ENCODE measurements around the gene EPS8. TPM values are rescaled to one million over a fixed set of nuclear protein-coding genes. Genes with fewer than 3 reads are reported as not detected.
A peak's percentile ranks its signal among the peaks of the same experiment; 100 is the strongest.

Gene EPS8
- total RNA-seq, 6 experiments from 2014 or later, result 46.1 to 50.7 (median 46.6) TPM

DNA sequence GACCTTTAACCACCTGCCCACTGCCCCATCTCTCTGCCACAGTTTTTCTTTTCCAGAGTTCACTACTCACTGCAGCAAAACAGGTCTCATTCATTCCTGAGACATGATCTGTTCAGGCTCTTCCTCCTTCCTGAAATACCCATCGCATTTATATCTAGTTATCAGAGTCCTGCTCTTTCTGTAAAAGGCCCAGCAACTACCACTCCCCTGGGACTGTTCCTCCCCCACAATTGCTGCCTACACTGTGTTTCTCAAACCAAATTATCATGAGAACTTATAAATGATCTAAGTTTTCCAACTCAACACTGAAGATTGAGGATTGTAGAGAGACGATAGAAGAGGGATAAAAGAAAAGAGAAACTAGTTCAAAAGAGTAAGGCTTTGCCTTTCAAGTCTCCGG is 40.8 kb upstream of the EPS8 start:
- no peaks in the 10 kb centered on the region for H3K36me3 Mint-ChIP-seq (ENCODE audit: low read depth)
- TF ChIP-seq, protein P1, sequence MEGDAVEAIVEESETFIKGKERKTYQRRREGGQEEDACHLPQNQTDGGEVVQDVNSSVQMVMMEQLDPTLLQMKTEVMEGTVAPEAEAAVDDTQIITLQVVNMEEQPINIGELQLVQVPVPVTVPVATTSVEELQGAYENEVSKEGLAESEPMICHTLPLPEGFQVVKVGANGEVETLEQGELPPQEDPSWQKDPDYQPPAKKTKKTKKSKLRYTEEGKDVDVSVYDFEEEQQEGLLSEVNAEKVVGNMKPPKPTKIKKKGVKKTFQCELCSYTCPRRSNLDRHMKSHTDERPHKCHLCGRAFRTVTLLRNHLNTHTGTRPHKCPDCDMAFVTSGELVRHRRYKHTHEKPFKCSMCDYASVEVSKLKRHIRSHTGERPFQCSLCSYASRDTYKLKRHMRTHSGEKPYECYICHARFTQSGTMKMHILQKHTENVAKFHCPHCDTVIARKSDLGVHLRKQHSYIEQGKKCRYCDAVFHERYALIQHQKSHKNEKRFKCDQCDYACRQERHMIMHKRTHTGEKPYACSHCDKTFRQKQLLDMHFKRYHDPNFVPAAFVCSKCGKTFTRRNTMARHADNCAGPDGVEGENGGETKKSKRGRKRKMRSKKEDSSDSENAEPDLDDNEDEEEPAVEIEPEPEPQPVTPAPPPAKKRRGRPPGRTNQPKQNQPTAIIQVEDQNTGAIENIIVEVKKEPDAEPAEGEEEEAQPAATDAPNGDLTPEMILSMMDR (IDR thresholded peaks at IDR 0.05), result no peak
- H3K4me3 Mint-ChIP-seq, result peak overlapping the region; percentile 71
- H3K27ac Mint-ChIP-seq, result peak overlapping the region; percentile 88
- H3K27me3 Mint-ChIP-seq (ENCODE audit: insufficient read depth), result no peaks in the 10 kb centered on the region; the same call in 1 of the 2 replicates
- H3K4me1 Mint-ChIP-seq (ENCODE audit: low read depth), result peaks cover 30% of the 10 kb centered on the region
- peak; percentile 23 for DNase-seq
- H3K9me3 Mint-ChIP-seq, result no peaks in the 10 kb centered on the region

DNA sequence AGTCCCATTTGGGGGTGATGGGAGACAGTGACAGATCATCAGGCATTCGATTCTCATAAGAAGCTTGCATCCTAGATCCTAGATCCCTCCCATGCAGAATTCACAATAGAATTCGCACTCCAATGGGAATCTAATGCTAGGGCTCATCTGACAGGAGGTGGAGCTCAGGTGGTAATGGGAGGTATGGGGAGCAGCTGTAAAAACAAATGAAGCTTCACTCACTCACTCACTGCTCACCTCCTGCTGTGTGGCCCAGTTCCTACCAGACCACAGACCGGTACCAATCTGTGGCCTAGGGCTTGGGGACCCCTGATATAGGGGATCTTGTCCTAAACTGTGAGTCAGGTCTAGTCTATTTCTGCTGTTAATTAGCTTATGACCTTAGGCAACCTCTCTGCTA is 40.1 kb upstream of the EPS8 start:
- Mint-ChIP-seq H3K27ac (peak overlapping the region; percentile 88), H3K36me3 (ENCODE audit: low read depth) (no peaks in the 10 kb centered on the region), H3K4me3 (no peak overlapping the region), H3K27me3 (ENCODE audit: insufficient read depth) (no peaks in the 10 kb centered on the region; the same call in 1 of the 2 replicates), H3K9me3 (no peaks in the 10 kb centered on the region), H3K4me1 (ENCODE audit: low read depth) (peaks cover 30% of the 10 kb centered on the region)
- DNase-seq, result no peak
- TF ChIP-seq, protein P1 (IDR thresholded peaks at IDR 0.05), result no peak

DNA sequence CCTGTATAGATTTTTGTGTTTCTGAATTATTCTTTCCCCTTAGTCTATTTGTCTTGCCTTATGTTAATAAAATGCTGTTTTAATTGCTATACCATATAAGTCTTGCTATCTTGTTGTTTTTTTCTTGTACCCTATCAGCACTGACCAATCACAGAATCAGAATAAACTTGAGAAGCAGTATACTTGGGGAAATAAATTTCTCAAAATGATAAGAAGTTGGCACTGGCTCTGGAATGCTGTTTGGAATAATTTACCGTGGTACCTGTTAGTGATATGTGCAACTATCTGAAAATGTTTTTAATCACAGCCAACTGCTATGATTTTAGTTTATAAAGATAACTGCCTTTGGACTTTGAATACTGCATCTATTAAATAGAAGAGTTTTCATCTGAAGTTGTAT is 37.9 kb upstream of the EPS8 start:
- H3K36me3 Mint-ChIP-seq (ENCODE audit: low read depth), result no peaks in the 10 kb centered on the region
- DNase-seq, result no peak
- no peak overlapping the region for H3K4me3 Mint-ChIP-seq
- no peaks in the 10 kb centered on the region; the same call in 1 of the 2 replicates for H3K27me3 Mint-ChIP-seq (ENCODE audit: insufficient read depth)
- H3K9me3 Mint-ChIP-seq, result no peaks in the 10 kb centered on the region
- TF ChIP-seq, protein P1 (IDR thresholded peaks at IDR 0.05), result no peak
- H3K4me1 Mint-ChIP-seq (ENCODE audit: low read depth), result peaks cover 30% of the 10 kb centered on the region
- H3K27ac Mint-ChIP-seq, result no peak overlapping the region

DNA sequence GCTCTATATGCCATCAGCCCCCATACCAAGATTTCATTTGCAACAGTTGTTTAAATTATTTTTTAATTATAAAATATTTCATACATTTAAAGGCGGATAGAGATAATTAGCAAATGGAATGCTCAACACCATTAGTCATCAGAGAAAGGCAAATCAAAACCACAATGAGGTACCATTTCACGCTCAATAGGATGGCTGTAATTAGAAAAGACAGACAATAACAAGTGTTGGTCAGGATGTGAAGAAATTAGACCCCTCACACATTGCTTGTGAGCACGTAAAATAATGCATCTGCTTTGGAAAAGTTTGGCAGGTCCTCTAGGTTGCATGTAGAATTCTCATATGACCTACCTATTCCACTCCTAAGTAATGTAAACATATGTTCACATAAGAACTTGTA is 35.3 kb upstream of the EPS8 start:
- Mint-ChIP-seq H3K27ac (no peak overlapping the region), H3K27me3 (ENCODE audit: insufficient read depth) (peaks cover 1% of the 10 kb centered on the region), H3K4me1 (ENCODE audit: low read depth) (peaks cover 8% of the 10 kb centered on the region)

DNA sequence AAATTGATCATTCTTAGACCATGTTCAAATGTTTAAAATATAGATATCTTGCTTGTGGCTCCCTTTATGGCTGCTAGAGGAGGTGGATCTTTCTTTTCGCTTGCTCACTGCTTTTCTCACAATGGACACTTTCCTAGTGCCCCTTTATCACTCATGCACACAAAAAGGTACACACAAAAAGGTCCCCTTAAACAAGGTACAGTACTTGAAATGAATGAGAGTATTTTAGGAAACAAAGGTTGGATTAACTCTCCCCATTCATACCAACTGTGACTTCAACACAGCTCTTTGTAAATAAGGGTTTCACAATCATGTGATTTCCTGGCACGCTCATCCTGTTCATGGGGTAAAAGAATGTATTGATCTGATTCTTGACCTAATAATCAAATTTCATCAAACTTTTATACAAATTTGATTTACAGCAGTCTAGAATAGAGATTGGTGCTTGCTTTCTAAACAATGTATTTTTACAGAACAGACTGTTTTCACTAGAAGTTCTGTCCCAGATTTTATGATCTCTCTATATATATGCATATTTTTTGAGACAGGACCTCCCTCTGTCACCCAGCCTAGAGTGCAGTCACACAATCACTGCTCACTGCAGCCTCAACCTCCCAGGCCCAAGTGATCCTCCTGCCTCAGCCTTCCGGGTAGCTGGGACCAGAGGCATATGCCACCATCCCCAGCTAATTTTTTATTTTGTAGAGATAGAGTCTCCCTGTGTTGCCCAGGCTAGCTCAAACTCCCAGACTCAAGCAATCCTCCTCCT is 34.4 kb upstream of the EPS8 start:
- no peak for DNase-seq
- TF ChIP-seq, protein P1 (IDR thresholded peaks at IDR 0.05), result no peak
- H3K27me3 Mint-ChIP-seq (ENCODE audit: insufficient read depth), result peaks cover 1% of the 10 kb centered on the region
- H3K4me1 Mint-ChIP-seq (ENCODE audit: low read depth), result 0 out of 2 replicates have a peak, but pooled peaks cover 5% of the 10 kb centered on the region
- no peak overlapping the region for H3K4me3 Mint-ChIP-seq
- no peaks in the 10 kb centered on the region for H3K36me3 Mint-ChIP-seq (ENCODE audit: low read depth)
- no peaks in the 10 kb centered on the region for H3K9me3 Mint-ChIP-seq
- no peak overlapping the region for H3K27ac Mint-ChIP-seq

More for the DNA sequence above, 35.3 kb upstream of the EPS8 start:
- Mint-ChIP-seq H3K36me3 (ENCODE audit: low read depth) (no peaks in the 10 kb centered on the region), H3K4me3 (no peak overlapping the region), H3K9me3 (no peaks in the 10 kb centered on the region)
- TF ChIP-seq, protein P1 (IDR thresholded peaks at IDR 0.05), result no peak
- DNase-seq, result no peak
